Measurements from ENCODE around the gene GOLGA3.

GRCh38 chr12:132736913-132737312, 91.8 kb downstream of the GOLGA3 start:
- TF ChIP-seq EZH2 (IDR thresholded peaks at IDR 0.05) (no peak), POLR2AphosphoS5 (IDR thresholded peaks at IDR 0.05; ENCODE audit: borderline replicate concordance, low read depth, low read length) (no peak), FOXP2 (optimal IDR thresholded peaks at IDR 0.05; ENCODE audit: control extremely low read depth, extremely low read length, insufficient read depth) (no peak)
